Measurements from ENCODE around the gene BMAL1.

The BMAL1 gene

DNA sequence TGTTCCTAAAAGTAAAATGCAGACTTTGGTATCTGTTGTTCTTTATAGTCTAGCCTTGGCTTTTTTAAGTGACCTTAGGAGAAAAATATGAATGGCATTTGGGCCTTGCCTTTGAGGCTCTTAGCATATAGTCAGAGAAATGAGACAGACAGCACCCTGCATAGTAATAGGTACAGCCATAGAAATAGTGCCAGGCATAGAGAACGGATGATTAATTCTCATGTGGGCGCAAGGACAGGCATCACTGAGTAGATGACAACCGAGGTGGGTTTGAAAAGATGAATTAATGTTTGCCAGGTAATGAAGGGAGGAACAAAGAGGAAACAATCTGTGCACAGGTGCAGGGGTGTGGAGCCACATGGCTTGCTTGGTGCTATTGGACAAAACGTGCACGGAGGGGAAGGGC is 90.5 kb downstream of the BMAL1 start:
- TF ChIP-seq CTCF (IDR thresholded peaks at IDR 0.05; ENCODE audit: extremely low read depth, missing control alignments): no peak
- DNase-seq (ENCODE audit: low spot score): no peak

- no peak for DNase-seq (ENCODE audit: low spot score)
- no peak for TF ChIP-seq CTCF (IDR thresholded peaks at IDR 0.05; ENCODE audit: extremely low read depth, missing control alignments)
These were observed 95.6 kb downstream of the BMAL1 start for GRCh38 chr11:13373216-13373615.

- no peak for DNase-seq (ENCODE audit: low spot score)
These were observed 98.2 kb downstream of the BMAL1 start for GRCh38 chr11:13375798-13376197.

GRCh38 chr11:13376402-13376801 is 98.8 kb downstream of the BMAL1 start:
- DNase-seq (ENCODE audit: low spot score): no peak
- no peak for TF ChIP-seq CTCF (IDR thresholded peaks at IDR 0.05; ENCODE audit: extremely low read depth, missing control alignments)

More at GRCh38 chr11:13375798-13376197, 98.2 kb downstream of the BMAL1 start:
- no peak for TF ChIP-seq CTCF (IDR thresholded peaks at IDR 0.05; ENCODE audit: extremely low read depth, missing control alignments)

GRCh38 chr11:13376838-13377237 is 99.2 kb downstream of the BMAL1 start:
- no peak for TF ChIP-seq CTCF (IDR thresholded peaks at IDR 0.05; ENCODE audit: extremely low read depth, missing control alignments)
- DNase-seq (ENCODE audit: low spot score): no peak

DNA sequence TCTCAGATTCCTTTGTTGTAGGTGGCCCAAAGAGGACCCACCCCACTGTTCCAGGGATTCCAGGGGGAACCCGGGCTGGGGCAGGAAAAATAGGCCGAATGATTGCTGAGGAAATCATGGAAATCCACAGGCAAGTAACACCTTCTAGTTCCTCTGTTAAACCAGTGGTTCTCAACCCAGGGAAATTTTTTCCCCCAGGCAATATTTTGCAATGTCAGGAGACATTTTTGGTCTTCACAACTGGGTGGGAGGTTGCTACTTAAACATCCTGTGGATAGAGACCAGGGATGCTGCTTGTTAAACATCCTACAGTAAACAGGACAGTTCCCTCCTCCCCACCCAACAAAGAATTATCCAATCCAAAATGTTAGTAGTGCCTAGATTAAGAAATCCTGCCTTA is 100.7 kb downstream of the BMAL1 start:
- TF ChIP-seq CTCF (IDR thresholded peaks at IDR 0.05; ENCODE audit: extremely low read depth, missing control alignments): no peak
- DNase-seq (ENCODE audit: low spot score): no peak

- no peak for TF ChIP-seq CTCF (IDR thresholded peaks at IDR 0.05; ENCODE audit: extremely low read depth, missing control alignments)
- no peak for DNase-seq (ENCODE audit: low spot score)
These were observed 103.1 kb downstream of the BMAL1 start for GRCh38 chr11:13380731-13381130.
